ENCODE results near the gene HOXC6.

HOXC6 gene

GRCh38 chr12:54005853-54006558 lies 22.2 kb upstream of the HOXC6 start:
- Histone ChIP-seq H3K27ac (ENCODE audit: low read depth, low read length) (no peak overlapping the region), H3K9ac (ENCODE audit: low read length) (no peak overlapping the region), H3K4me1 (ENCODE audit: insufficient read depth, low read length) (peaks cover 7% of the 10 kb centered on the region), H3K4me3 (ENCODE audit: low read depth in 1 of 2, low read length in 2 of 2) (no peak overlapping the region), H3K27me3 (ENCODE audit: control insufficient read depth in 1 of 2, insufficient read depth in 2 of 2, low read length in 2 of 2) (peaks cover 59 to 93% of the 10 kb centered on the region in 2 donors), H3K9me3 (ENCODE audit: low read length) (no peaks in the 10 kb centered on the region), H3K36me3 (ENCODE audit: insufficient read depth, low read length) (no peaks in the 10 kb centered on the region)

GRCh38 chr12:54006559-54007220 lies 21.6 kb upstream of the HOXC6 start:
- no peaks in the 10 kb centered on the region for H3K36me3 ChIP-seq (ENCODE audit: insufficient read depth, low read length)
- no peak overlapping the region for H3K27ac ChIP-seq (ENCODE audit: low read depth, low read length)
- no peak overlapping the region for H3K9ac ChIP-seq (ENCODE audit: low read length)
- H3K4me3 ChIP-seq (ENCODE audit: low read depth in 1 of 2, low read length in 2 of 2), result no peak overlapping the region
- no peaks in the 10 kb centered on the region for H3K9me3 ChIP-seq (ENCODE audit: low read length)
- H3K27me3 ChIP-seq (ENCODE audit: control insufficient read depth in 1 of 2, insufficient read depth in 2 of 2, low read length in 2 of 2), result peaks cover 58 to 91% of the 10 kb centered on the region in 2 donors
- peaks cover 7% of the 10 kb centered on the region for H3K4me1 ChIP-seq (ENCODE audit: insufficient read depth, low read length)

- H3K4me1 ChIP-seq (ENCODE audit: insufficient read depth, low read length), result peaks cover 7% of the 10 kb centered on the region
- no peak overlapping the region for H3K27ac ChIP-seq (ENCODE audit: low read depth, low read length)
- no peaks in the 10 kb centered on the region for H3K36me3 ChIP-seq (ENCODE audit: insufficient read depth, low read length)
- H3K4me3 ChIP-seq (ENCODE audit: low read depth in 1 of 2, low read length in 2 of 2), result no peak overlapping the region
- H3K9ac ChIP-seq (ENCODE audit: low read length), result no peak overlapping the region
- H3K27me3 ChIP-seq (ENCODE audit: control insufficient read depth in 1 of 2, insufficient read depth in 2 of 2, low read length in 2 of 2), result peaks cover 53 to 86% of the 10 kb centered on the region in 2 donors
- no peaks in the 10 kb centered on the region for H3K9me3 ChIP-seq (ENCODE audit: low read length)
These were observed 20.5 kb upstream of the HOXC6 start for GRCh38 chr12:54007538-54008259.

GRCh38 chr12:54008260-54008552 lies 20.0 kb upstream of the HOXC6 start:
- H3K36me3 ChIP-seq (ENCODE audit: insufficient read depth, low read length), result no peaks in the 10 kb centered on the region
- H3K27ac ChIP-seq (ENCODE audit: low read depth, low read length), result no peak overlapping the region
- no peaks in the 10 kb centered on the region for H3K9me3 ChIP-seq (ENCODE audit: low read length)
- H3K4me3 ChIP-seq (ENCODE audit: low read depth in 1 of 2, low read length in 2 of 2), result no peak overlapping the region
- H3K9ac ChIP-seq (ENCODE audit: low read length), result no peak overlapping the region
- H3K4me1 ChIP-seq (ENCODE audit: insufficient read depth, low read length), result peaks cover 7% of the 10 kb centered on the region
- peaks cover 55 to 86% of the 10 kb centered on the region in 2 donors for H3K27me3 ChIP-seq (ENCODE audit: control insufficient read depth in 1 of 2, insufficient read depth in 2 of 2, low read length in 2 of 2)

- H3K9ac ChIP-seq (ENCODE audit: low read length), result no peak overlapping the region
- H3K9me3 ChIP-seq (ENCODE audit: low read length), result no peaks in the 10 kb centered on the region
- no peak overlapping the region for H3K27ac ChIP-seq (ENCODE audit: low read depth, low read length)
- H3K4me1 ChIP-seq (ENCODE audit: insufficient read depth, low read length), result peaks cover 7% of the 10 kb centered on the region
- H3K27me3 ChIP-seq (ENCODE audit: control insufficient read depth in 1 of 2, insufficient read depth in 2 of 2, low read length in 2 of 2), result peaks cover 66 to 88% of the 10 kb centered on the region in 2 donors
- H3K36me3 ChIP-seq (ENCODE audit: insufficient read depth, low read length), result no peaks in the 10 kb centered on the region
- peak overlapping the region in 1 of 2 donors; percentile 45 for H3K4me3 ChIP-seq (ENCODE audit: low read depth in 1 of 2, low read length in 2 of 2)
These were observed 18.8 kb upstream of the HOXC6 start for GRCh38 chr12:54009171-54010052.

GRCh38 chr12:54010053-54010971 lies 17.9 kb upstream of the HOXC6 start:
- H3K27me3 ChIP-seq (ENCODE audit: control insufficient read depth in 1 of 2, insufficient read depth in 2 of 2, low read length in 2 of 2), result peaks cover 66 to 88% of the 10 kb centered on the region in 2 donors
- H3K4me3 ChIP-seq (ENCODE audit: low read depth in 1 of 2, low read length in 2 of 2), result no peak overlapping the region
- no peaks in the 10 kb centered on the region for H3K9me3 ChIP-seq (ENCODE audit: low read length)
- H3K9ac ChIP-seq (ENCODE audit: low read length), result no peak overlapping the region
- no peak overlapping the region for H3K27ac ChIP-seq (ENCODE audit: low read depth, low read length)
- H3K36me3 ChIP-seq (ENCODE audit: insufficient read depth, low read length), result no peaks in the 10 kb centered on the region
- peaks cover 7% of the 10 kb centered on the region for H3K4me1 ChIP-seq (ENCODE audit: insufficient read depth, low read length)

- Histone ChIP-seq H3K27ac (ENCODE audit: low read depth, low read length) (no peak overlapping the region), H3K4me3 (ENCODE audit: low read depth in 1 of 2, low read length in 2 of 2) (no peak overlapping the region), H3K4me1 (ENCODE audit: insufficient read depth, low read length) (peaks cover 12% of the 10 kb centered on the region), H3K9me3 (ENCODE audit: low read length) (no peaks in the 10 kb centered on the region), H3K36me3 (ENCODE audit: insufficient read depth, low read length) (no peaks in the 10 kb centered on the region), H3K27me3 (ENCODE audit: control insufficient read depth in 1 of 2, insufficient read depth in 2 of 2, low read length in 2 of 2) (peaks cover 70 to 88% of the 10 kb centered on the region in 2 donors), H3K9ac (ENCODE audit: low read length) (no peak overlapping the region)
These were observed 17.1 kb upstream of the HOXC6 start for GRCh38 chr12:54010972-54011664.

- H3K4me3 ChIP-seq (ENCODE audit: low read depth in 1 of 2, low read length in 2 of 2), result no peak overlapping the region
- no peaks in the 10 kb centered on the region for H3K36me3 ChIP-seq (ENCODE audit: insufficient read depth, low read length)
- peaks cover 66 to 85% of the 10 kb centered on the region in 2 donors for H3K27me3 ChIP-seq (ENCODE audit: control insufficient read depth in 1 of 2, insufficient read depth in 2 of 2, low read length in 2 of 2)
- no peak overlapping the region for H3K9ac ChIP-seq (ENCODE audit: low read length)
- peaks cover 14% of the 10 kb centered on the region for H3K4me1 ChIP-seq (ENCODE audit: insufficient read depth, low read length)
- H3K9me3 ChIP-seq (ENCODE audit: low read length), result no peaks in the 10 kb centered on the region
- no peak overlapping the region for H3K27ac ChIP-seq (ENCODE audit: low read depth, low read length)
These were observed 16.3 kb upstream of the HOXC6 start for GRCh38 chr12:54011665-54012532.

- Histone ChIP-seq H3K36me3 (ENCODE audit: insufficient read depth, low read length) (no peaks in the 10 kb centered on the region), H3K4me3 (ENCODE audit: low read depth in 1 of 2, low read length in 2 of 2) (no peak overlapping the region), H3K9me3 (ENCODE audit: low read length) (no peaks in the 10 kb centered on the region), H3K9ac (ENCODE audit: low read length) (no peak overlapping the region), H3K27me3 (ENCODE audit: control insufficient read depth in 1 of 2, insufficient read depth in 2 of 2, low read length in 2 of 2) (peaks cover 58 to 86% of the 10 kb centered on the region in 2 donors), H3K27ac (ENCODE audit: low read depth, low read length) (no peak overlapping the region), H3K4me1 (ENCODE audit: insufficient read depth, low read length) (peaks cover 14% of the 10 kb centered on the region)
These were observed 15.4 kb upstream of the HOXC6 start for GRCh38 chr12:54012631-54013409.
